Measurements from ENCODE around the gene ZMYND8.

Gene ZMYND8

GRCh38 chr20:47355489-47356219, 845 bp downstream of the ZMYND8 start:
- TF ChIP-seq CTCF (IDR thresholded peaks at IDR 0.05; ENCODE audit: borderline replicate concordance, extremely low read depth, low read length, poor library complexity, severe bottlenecking) (no peak), EZH2 (IDR thresholded peaks at IDR 0.05; ENCODE audit: borderline replicate concordance, low read depth, low read length, severe bottlenecking) (no peak)
- Histone ChIP-seq H3K36me3 (ENCODE audit: insufficient read depth, low read length) (peaks cover 12% of the 10 kb centered on the region), H3K27ac (ENCODE audit: low read length) (peak overlapping the region; percentile 98), H3K9ac (ENCODE audit: low read depth, low read length) (peak overlapping the region; percentile 88), H3K4me1 (ENCODE audit: insufficient read depth, low read length) (peaks cover 70% of the 10 kb centered on the region), H3K4me2 (ENCODE audit: insufficient read depth, low read length) (peak overlapping the region; percentile 92), H2AFZ (ENCODE audit: low read depth, low read length) (peak overlapping the region; percentile 53; the same call in 1 of the 2 replicates), H3K4me3 (ENCODE audit: low read depth in 1 of 2, low read length in 2 of 2) (peak overlapping the region; percentile 38 to 76), H4K20me1 (ENCODE audit: insufficient read depth, low read length) (peaks cover 17% of the 10 kb centered on the region; the same call in 1 of the 2 replicates), H3K27me3 (ENCODE audit: insufficient read depth, low read length, poor library complexity) (no peaks in the 10 kb centered on the region), H3K9me3 (ENCODE audit: insufficient read depth, low read length, severe bottlenecking) (no peaks in the 10 kb centered on the region), H3K79me2 (ENCODE audit: insufficient read depth, low read length) (peaks cover 66% of the 10 kb centered on the region)
- DNase-seq (peak; percentile 43), ATAC-seq (ENCODE audit: insufficient read depth, low read depth) (peak; percentile 41)

- DNase-seq: no peak
- no peaks in the 10 kb centered on the region for H3K9me3 ChIP-seq (ENCODE audit: insufficient read depth, low read length, severe bottlenecking)
- H3K27me3 ChIP-seq (ENCODE audit: insufficient read depth, low read length, poor library complexity): no peaks in the 10 kb centered on the region
- peak overlapping the region; percentile 1; the same call in 1 of the 2 replicates for H2AFZ ChIP-seq (ENCODE audit: low read depth, low read length)
- H3K4me3 ChIP-seq (ENCODE audit: low read depth in 1 of 2, low read length in 2 of 2): peak overlapping the region; percentile 38 to 76
- peaks cover 12% of the 10 kb centered on the region for H3K36me3 ChIP-seq (ENCODE audit: insufficient read depth, low read length)
- peak overlapping the region; percentile 92 for H3K4me2 ChIP-seq (ENCODE audit: insufficient read depth, low read length)
- TF ChIP-seq CTCF (IDR thresholded peaks at IDR 0.05; ENCODE audit: borderline replicate concordance, extremely low read depth, low read length, poor library complexity, severe bottlenecking) (no peak), EZH2 (IDR thresholded peaks at IDR 0.05; ENCODE audit: borderline replicate concordance, low read depth, low read length, severe bottlenecking) (no peak)
- no peak for ATAC-seq (ENCODE audit: insufficient read depth, low read depth)
- peak overlapping the region; percentile 88 for H3K9ac ChIP-seq (ENCODE audit: low read depth, low read length)
- H3K4me1 ChIP-seq (ENCODE audit: insufficient read depth, low read length): peaks cover 78% of the 10 kb centered on the region
- H3K27ac ChIP-seq (ENCODE audit: low read length): peak overlapping the region; percentile 98
- H4K20me1 ChIP-seq (ENCODE audit: insufficient read depth, low read length): peaks cover 19% of the 10 kb centered on the region; the same call in 1 of the 2 replicates
- peaks cover 74% of the 10 kb centered on the region for H3K79me2 ChIP-seq (ENCODE audit: insufficient read depth, low read length)
These were observed 1.6 kb downstream of the ZMYND8 start for GRCh38 chr20:47354714-47355488.

GRCh38 chr20:47354464-47354713, 2.1 kb downstream of the ZMYND8 start:
- Histone ChIP-seq H3K27ac (ENCODE audit: low read length) (peak overlapping the region; percentile 98), H3K4me3 (ENCODE audit: low read depth in 1 of 2, low read length in 2 of 2) (peak overlapping the region; percentile 38 to 76; a peak in 3 of 4 replicates), H3K4me1 (ENCODE audit: insufficient read depth, low read length) (peaks cover 83% of the 10 kb centered on the region), H3K79me2 (ENCODE audit: insufficient read depth, low read length) (peaks cover 79% of the 10 kb centered on the region), H2AFZ (ENCODE audit: low read depth, low read length) (no peak overlapping the region), H3K9me3 (ENCODE audit: insufficient read depth, low read length, severe bottlenecking) (no peaks in the 10 kb centered on the region), H4K20me1 (ENCODE audit: insufficient read depth, low read length) (peaks cover 24% of the 10 kb centered on the region; the same call in 1 of the 2 replicates), H3K9ac (ENCODE audit: low read depth, low read length) (peak overlapping the region; percentile 88), H3K36me3 (ENCODE audit: insufficient read depth, low read length) (peaks cover 17% of the 10 kb centered on the region), H3K27me3 (ENCODE audit: insufficient read depth, low read length, poor library complexity) (no peaks in the 10 kb centered on the region), H3K4me2 (ENCODE audit: insufficient read depth, low read length) (peak overlapping the region; percentile 92)
- ATAC-seq (ENCODE audit: insufficient read depth, low read depth): no peak
- TF ChIP-seq CTCF (IDR thresholded peaks at IDR 0.05; ENCODE audit: borderline replicate concordance, extremely low read depth, low read length, poor library complexity, severe bottlenecking): no peak
- TF ChIP-seq EZH2 (IDR thresholded peaks at IDR 0.05; ENCODE audit: borderline replicate concordance, low read depth, low read length, severe bottlenecking): no peak
- no peak for DNase-seq

Measured in DND-41 (cell line).